Epithelial cell of esophagus (primary cell): ENCODE results near the gene LMBR1L.
A peak's percentile ranks its signal among the peaks of the same experiment; 100 is the strongest.

Source experiments
- DNase-seq: peaks from one replicate; pipeline ENCODE4 v3.0.0; 2010; ENCODE audit warnings: low read depth
- H3K4me3 ChIP-seq: 2 replicates; pipeline ENCODE4 v1.5.1; 2011; ENCODE audit warnings: mild to moderate bottlenecking, low read length, control low read depth
- TF ChIP-seq, protein P1 (sequence below): IDR thresholded peaks from 2 replicates; pipeline ENCODE4 v1.5.1; 2011; ENCODE audit warnings: low read depth, mild to moderate bottlenecking, low read length, control low read depth, inconsistent platforms; ENCODE audit not compliant: insufficient read depth; ENCODE audit errors: missing control alignments

LMBR1L gene

DNA sequence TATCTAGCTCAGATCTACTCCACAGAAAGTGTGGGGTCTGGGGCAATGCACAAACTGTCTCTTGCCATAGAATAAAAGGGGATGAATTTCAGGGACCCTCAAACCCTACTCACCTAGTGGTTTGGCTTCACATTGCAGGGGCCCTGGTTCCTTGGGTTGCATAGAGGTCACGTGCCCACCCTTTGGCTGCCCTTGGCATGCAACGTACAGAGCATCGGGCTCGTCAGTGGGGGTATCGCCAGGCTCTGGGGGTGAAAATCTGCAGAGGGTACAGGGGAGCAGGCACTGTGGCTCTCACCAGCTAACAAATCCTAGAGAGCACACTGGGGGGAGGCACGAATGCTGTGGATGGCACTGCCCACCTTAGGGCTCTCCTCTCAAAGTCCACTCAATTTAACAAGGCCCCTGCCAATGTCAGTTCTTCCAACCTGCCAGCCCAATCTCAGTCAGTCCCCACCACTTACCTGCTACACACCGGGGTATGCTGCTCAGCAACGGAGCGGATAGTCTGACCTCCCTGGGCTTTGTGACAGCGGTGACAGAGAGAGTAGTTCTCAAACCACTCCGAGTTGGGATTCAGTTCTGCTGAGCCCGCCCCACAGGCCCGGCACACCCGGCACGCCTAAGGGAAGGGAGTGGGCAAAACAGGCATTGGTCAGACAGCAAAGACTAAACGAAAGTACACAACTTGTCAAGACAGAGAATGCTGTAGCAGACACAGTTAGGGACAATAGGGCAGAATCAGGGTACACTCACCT is 58.0 kb downstream of the LMBR1L start:
- DNase-seq: no peak
- TF ChIP-seq, protein P1, sequence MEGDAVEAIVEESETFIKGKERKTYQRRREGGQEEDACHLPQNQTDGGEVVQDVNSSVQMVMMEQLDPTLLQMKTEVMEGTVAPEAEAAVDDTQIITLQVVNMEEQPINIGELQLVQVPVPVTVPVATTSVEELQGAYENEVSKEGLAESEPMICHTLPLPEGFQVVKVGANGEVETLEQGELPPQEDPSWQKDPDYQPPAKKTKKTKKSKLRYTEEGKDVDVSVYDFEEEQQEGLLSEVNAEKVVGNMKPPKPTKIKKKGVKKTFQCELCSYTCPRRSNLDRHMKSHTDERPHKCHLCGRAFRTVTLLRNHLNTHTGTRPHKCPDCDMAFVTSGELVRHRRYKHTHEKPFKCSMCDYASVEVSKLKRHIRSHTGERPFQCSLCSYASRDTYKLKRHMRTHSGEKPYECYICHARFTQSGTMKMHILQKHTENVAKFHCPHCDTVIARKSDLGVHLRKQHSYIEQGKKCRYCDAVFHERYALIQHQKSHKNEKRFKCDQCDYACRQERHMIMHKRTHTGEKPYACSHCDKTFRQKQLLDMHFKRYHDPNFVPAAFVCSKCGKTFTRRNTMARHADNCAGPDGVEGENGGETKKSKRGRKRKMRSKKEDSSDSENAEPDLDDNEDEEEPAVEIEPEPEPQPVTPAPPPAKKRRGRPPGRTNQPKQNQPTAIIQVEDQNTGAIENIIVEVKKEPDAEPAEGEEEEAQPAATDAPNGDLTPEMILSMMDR: no peak
- no peak overlapping the region for H3K4me3 ChIP-seq

DNA sequence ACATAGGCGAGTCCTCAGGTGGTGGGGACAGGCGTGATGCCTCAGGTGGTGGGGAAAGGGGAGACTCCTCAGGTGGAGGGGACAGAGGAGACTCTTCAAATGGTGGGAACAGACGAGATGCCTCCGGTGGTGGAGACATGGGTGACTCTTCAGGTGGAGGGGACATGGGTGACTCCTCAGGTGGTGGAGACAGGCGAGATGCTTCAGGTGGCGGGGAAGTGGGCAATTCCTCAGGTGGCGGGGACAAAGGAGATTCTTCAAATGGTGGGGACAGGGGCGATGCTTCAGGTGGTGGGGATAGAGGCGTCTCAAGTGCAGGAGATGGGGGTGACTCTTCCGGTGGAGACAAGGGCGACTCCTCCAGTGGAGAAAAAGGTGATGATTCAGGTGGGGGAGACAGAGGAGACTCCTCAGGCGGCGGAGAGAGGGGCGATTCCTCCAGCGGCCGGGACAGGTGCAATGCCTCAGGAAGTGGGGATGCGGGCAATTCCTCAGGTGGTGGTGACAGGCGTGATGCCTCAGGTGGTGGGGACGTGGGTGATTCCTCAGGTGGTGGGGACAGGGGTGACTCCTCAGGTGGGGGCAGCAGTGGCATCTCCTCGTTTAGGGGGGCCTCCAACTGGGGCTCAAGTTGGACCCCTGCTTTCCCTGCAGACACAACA is 58.7 kb downstream of the LMBR1L start:
- DNase-seq: no peak
- no peak overlapping the region for H3K4me3 ChIP-seq
- TF ChIP-seq, protein P1: no peak

DNA sequence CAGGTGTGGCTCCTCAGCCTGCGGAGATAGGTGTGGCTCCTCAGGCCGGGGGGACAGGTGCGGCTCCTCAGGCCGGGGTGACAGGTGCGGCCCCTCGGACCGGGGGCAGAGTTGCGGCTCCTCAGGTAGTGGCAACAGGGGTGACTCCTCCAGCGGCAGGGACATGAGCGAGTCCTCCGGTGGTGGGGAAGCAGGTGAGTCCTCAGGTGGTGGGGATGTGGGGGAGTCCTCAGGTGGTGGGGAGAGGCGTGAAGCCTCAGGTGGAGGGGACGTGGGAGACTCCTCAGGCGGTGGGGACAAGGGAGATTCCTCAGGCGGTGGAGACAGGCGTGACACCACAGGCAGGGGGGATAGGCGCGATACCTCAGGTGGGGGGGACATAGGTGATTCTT is 59.3 kb downstream of the LMBR1L start:
- H3K4me3 ChIP-seq: no peak overlapping the region
- DNase-seq: no peak
- TF ChIP-seq, protein P1: no peak

DNA sequence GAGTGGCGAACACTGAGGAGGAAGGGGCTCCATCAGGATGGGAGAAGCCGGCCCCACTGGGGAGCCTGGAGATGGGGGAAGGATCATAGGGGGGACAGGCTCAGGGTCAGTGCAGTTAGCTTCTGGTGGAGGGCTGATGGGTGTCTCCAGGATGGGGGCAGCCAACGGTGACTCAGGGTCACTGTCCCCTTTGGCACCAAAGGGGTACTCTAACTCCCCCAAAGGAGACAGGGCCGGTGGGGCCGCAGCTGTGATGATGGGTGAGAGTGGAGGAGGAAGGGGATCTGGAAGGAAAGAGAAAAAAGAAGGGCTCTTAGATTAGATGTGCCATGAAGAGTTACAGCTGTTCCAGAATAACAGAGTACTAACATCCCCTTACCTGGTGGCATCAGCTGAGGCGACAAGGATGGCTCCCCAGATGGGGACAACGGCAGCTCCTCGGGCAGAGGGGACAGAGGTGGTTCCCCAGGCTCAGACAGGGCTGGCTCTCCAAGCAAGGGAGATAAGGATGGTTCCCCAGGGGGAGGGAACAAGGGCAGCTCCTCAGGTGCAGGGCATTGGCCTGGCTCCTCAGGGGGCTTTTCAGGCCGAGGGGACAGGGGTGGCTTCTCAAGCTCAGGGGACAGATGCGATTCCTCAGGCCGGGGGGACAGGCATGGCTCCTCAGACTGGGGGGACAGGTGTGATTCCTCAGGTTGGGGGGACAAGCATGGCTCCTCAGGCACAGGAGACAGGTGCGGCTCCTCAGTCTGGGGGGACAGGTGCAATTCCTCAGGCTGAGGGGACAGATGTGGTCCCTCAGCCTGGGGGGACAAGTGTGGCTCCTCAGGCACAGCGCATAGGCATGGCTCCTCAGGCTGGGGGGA is 59.9 kb downstream of the LMBR1L start:
- no peak overlapping the region for H3K4me3 ChIP-seq
- DNase-seq: no peak
- TF ChIP-seq, protein P1: no peak

DNA sequence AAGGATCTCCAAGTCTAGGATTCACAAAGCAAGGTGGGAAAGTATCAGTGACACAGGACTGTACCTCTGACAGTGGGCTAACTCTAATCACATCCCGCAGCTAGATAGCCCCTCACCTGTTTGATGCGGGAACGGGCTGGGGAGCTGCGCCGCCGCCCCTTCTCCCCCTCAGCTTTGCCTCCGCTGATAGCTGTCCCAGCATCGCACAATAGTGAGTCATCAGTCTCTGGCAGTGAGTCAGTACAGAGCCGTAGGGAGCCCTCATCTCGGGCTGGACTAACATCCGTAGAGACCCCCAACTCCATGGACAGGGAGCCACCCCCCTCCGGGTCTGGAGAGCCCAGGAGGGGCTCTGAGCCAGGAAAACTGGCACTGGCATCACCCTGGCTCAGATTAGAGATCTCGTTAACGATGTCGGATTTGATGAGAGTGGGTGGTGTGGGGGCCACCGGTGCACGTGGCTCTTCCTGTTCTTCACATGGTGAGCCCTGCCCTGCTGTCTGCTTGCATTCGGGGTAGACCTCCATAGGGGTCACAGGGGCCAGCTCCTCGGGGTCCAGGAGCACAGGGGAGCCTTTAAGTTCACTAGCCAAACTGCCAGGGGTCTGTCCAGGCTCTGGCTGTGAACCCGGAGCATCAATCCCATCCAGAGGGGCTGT is 61.0 kb downstream of the LMBR1L start:
- TF ChIP-seq, protein P1: no peak
- DNase-seq: peak; percentile 58
- no peak overlapping the region for H3K4me3 ChIP-seq

DNA sequence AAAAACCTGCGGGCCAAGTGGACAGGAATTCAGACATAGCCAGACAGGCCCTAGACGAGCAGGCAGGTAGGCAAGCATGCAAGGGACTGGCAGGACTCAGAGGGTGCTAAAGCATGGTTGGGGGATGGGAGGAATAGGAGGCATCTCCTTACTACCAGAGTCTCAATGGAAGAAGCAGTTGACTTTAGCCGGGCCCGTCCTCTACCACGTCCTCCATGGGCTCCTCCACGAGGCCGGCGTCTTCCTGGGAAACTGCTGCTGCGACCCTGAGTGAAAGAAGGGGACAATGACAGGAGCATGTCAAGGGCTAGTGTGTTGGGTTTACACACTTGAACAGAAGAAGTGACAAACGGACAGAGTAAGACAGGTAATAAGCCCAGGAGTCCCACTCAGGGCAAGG is 61.7 kb downstream of the LMBR1L start:
- no peak overlapping the region for H3K4me3 ChIP-seq
- TF ChIP-seq, protein P1: no peak
- no peak for DNase-seq
